HepG2 (cell line): ENCODE measurements around the gene AUNIP.

ENCODE experiments used
- PPARG ChIP-seq: conservative IDR thresholded peaks from 2 replicates; pipeline ENCODE4 v1.6.1; 2016; ENCODE audit warnings: missing biosample characterization, missing genetic modification reagents
- RELA ChIP-seq: sonication (generic); formaldehyde crosslinking; IDR thresholded peaks from 2 replicates; pipeline ENCODE4 v1.4.0; 2020; ENCODE audit warnings: missing genetic modification reagents
- SIN3A ChIP-seq: IDR thresholded peaks from 2 replicates; pipeline ENCODE4 v1.6.1; 2011; ENCODE audit warnings: low read depth, mild to moderate bottlenecking, control low read depth, low read length, borderline replicate concordance
- SOX5 ChIP-seq: IDR thresholded peaks from 2 replicates; pipeline ENCODE4 v1.6.1; 2016; ENCODE audit warnings: borderline replicate concordance
- SRF ChIP-seq: IDR thresholded peaks from 2 replicates; pipeline ENCODE4 v1.6.1; 2011; ENCODE audit warnings: mild to moderate bottlenecking, low read depth, low read length, moderate library complexity
- TEAD2 ChIP-seq: sonication (generic); formaldehyde crosslinking; IDR thresholded peaks from 2 replicates; pipeline ENCODE4 v1.9.0; 2021; ENCODE audit warnings: missing genetic modification reagents
- ZKSCAN8 ChIP-seq: IDR thresholded peaks from 2 replicates; pipeline ENCODE4 v1.6.1; 2016; ENCODE audit warnings: borderline replicate concordance, missing genetic modification reagents, missing compliant biosample characterization
- ZNF570 ChIP-seq: sonication (generic); formaldehyde crosslinking; IDR thresholded peaks from 2 replicates; pipeline ENCODE4 v1.4.0; 2020; ENCODE audit warnings: mild to moderate bottlenecking, missing genetic modification reagents, borderline replicate concordance
- TF ChIP-seq, protein P1 (sequence below): sonication (generic); formaldehyde crosslinking; IDR thresholded peaks from 2 replicates; pipeline ENCODE4 v1.5.1; 2020; ENCODE audit warnings: missing genetic modification reagents, mild to moderate bottlenecking, borderline replicate concordance
- TF ChIP-seq, protein P2 (sequence below): sonication (generic); formaldehyde crosslinking; IDR thresholded peaks from 2 replicates; pipeline ENCODE4 v1.8.0; 2022; ENCODE audit warnings: mild to moderate bottlenecking, missing genetic modification reagents, borderline replicate concordance
- TF ChIP-seq, protein P3 (sequence below): sonication (generic); formaldehyde crosslinking; IDR thresholded peaks from 2 replicates; pipeline ENCODE4 v1.4.0; 2020; ENCODE audit warnings: mild to moderate bottlenecking, missing genetic modification reagents
- TF ChIP-seq, protein P4 (sequence below): sonication (generic); formaldehyde crosslinking; IDR thresholded peaks from 2 replicates; pipeline ENCODE4 v1.9.0; 2021; ENCODE audit warnings: missing genetic modification reagents, mild to moderate bottlenecking, borderline replicate concordance

DNA sequence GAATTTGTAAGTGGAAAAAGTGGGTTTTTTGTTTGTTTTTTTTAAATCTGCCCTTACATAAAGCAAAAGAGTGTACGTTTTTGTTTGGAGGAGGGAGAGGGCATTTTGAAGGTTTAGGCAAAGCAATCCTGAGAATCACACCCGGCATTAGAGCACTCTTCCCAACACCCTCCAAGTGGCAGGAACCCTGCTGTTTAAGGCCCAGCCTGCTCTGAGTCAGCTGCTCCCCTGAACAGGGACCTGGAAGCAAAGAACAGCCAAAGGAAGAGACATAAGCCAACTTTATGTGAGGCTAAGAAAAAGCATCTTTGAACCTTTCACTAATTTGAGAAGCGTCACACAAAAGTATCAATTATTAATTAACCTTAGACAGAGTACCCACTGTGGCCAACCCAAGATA, 22.6 kb downstream of the AUNIP start:
- TF ChIP-seq RELA (CRISPR knock-in tag) (no peak), SOX5 (CRISPR knock-in tag) (no peak), PPARG (CRISPR knock-in tag) (no peak), ZKSCAN8 (no peak), ZNF570 (CRISPR knock-in tag) (no peak), SRF (no peak), TEAD2 (CRISPR knock-in tag) (no peak), SIN3A (no peak)
- TF ChIP-seq, protein P1, sequence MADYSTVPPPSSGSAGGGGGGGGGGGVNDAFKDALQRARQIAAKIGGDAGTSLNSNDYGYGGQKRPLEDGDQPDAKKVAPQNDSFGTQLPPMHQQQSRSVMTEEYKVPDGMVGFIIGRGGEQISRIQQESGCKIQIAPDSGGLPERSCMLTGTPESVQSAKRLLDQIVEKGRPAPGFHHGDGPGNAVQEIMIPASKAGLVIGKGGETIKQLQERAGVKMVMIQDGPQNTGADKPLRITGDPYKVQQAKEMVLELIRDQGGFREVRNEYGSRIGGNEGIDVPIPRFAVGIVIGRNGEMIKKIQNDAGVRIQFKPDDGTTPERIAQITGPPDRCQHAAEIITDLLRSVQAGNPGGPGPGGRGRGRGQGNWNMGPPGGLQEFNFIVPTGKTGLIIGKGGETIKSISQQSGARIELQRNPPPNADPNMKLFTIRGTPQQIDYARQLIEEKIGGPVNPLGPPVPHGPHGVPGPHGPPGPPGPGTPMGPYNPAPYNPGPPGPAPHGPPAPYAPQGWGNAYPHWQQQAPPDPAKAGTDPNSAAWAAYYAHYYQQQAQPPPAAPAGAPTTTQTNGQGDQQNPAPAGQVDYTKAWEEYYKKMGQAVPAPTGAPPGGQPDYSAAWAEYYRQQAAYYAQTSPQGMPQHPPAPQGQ, result no peak
- TF ChIP-seq, protein P2, sequence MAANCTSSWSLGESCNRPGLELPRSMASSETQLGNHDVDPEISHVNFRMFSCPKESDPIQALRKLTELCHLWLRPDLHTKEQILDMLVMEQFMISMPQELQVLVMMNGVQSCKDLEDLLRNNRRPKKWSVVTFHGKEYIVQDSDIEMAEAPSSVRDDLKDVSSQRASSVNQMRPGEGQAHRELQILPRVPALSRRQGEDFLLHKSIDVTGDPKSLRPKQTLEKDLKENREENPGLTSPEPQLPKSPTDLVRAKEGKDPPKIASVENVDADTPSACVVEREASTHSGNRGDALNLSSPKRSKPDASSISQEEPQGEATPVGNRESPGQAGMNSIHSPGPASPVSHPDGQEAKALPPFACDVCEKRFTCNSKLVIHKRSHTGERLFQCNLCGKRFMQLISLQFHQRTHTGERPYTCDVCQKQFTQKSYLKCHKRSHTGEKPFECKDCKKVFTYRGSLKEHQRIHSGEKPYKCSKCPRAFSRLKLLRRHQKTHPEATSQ (CRISPR knock-in tag), result no peak
- TF ChIP-seq, protein P3, sequence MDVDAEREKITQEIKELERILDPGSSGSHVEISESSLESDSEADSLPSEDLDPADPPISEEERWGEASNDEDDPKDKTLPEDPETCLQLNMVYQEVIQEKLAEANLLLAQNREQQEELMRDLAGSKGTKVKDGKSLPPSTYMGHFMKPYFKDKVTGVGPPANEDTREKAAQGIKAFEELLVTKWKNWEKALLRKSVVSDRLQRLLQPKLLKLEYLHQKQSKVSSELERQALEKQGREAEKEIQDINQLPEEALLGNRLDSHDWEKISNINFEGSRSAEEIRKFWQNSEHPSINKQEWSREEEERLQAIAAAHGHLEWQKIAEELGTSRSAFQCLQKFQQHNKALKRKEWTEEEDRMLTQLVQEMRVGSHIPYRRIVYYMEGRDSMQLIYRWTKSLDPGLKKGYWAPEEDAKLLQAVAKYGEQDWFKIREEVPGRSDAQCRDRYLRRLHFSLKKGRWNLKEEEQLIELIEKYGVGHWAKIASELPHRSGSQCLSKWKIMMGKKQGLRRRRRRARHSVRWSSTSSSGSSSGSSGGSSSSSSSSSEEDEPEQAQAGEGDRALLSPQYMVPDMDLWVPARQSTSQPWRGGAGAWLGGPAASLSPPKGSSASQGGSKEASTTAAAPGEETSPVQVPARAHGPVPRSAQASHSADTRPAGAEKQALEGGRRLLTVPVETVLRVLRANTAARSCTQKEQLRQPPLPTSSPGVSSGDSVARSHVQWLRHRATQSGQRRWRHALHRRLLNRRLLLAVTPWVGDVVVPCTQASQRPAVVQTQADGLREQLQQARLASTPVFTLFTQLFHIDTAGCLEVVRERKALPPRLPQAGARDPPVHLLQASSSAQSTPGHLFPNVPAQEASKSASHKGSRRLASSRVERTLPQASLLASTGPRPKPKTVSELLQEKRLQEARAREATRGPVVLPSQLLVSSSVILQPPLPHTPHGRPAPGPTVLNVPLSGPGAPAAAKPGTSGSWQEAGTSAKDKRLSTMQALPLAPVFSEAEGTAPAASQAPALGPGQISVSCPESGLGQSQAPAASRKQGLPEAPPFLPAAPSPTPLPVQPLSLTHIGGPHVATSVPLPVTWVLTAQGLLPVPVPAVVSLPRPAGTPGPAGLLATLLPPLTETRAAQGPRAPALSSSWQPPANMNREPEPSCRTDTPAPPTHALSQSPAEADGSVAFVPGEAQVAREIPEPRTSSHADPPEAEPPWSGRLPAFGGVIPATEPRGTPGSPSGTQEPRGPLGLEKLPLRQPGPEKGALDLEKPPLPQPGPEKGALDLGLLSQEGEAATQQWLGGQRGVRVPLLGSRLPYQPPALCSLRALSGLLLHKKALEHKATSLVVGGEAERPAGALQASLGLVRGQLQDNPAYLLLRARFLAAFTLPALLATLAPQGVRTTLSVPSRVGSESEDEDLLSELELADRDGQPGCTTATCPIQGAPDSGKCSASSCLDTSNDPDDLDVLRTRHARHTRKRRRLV (CRISPR knock-in tag), result no peak
- TF ChIP-seq, protein P4, sequence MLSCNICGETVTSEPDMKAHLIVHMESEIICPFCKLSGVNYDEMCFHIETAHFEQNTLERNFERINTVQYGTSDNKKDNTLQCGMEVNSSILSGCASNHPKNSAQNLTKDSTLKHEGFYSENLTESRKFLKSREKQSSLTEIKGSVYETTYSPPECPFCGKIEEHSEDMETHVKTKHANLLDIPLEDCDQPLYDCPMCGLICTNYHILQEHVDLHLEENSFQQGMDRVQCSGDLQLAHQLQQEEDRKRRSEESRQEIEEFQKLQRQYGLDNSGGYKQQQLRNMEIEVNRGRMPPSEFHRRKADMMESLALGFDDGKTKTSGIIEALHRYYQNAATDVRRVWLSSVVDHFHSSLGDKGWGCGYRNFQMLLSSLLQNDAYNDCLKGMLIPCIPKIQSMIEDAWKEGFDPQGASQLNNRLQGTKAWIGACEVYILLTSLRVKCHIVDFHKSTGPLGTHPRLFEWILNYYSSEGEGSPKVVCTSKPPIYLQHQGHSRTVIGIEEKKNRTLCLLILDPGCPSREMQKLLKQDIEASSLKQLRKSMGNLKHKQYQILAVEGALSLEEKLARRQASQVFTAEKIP (CRISPR knock-in tag), result no peak
